IMR-90 (cell line): Measurements from ENCODE around the gene ATL2. TPM values are rescaled to one million over a fixed set of nuclear protein-coding genes. Genes with fewer than 3 reads are reported as not detected.

ENCODE experiments used
- ATAC-seq: fragments of 200-7000 bp; cut with Tn5 transposase; 2 replicates; pipeline ENCODE4 v1.9.1; 2020; ENCODE audit warnings: low read depth, mild to moderate bottlenecking, moderate library complexity
- BruUV-seq: library from RNA; stranded (reverse); fragments of 400-500 nt; replicated peaks from 2 replicates; lab custom pipeline; 2021; lab: Mats Ljungman, UMichigan
- CTCF ChIA-PET: fragments of 300-600 bp; formaldehyde crosslinking; extraction: SDS; loops from one replicate; lab custom pipeline; 2021; ENCODE audit warnings: antibody characterized with exemption; lab: Yijun Ruan, JAX
- POLR2A ChIA-PET: fragments of 300-600 bp; sonication (Branson Sonifier 250); formaldehyde crosslinking; loops from one replicate; lab custom pipeline; 2022; ENCODE audit warnings: antibody characterized with exemption; ENCODE audit not compliant: unreplicated experiment; lab: Charles Lee
- DNase-seq: peaks from one replicate; pipeline ENCODE4 v3.0.0; 2013
- H2AFZ ChIP-seq: replicated peaks from 2 replicates; pipeline ENCODE3; 2013; ENCODE audit warnings: low read length, mild to moderate bottlenecking; ENCODE audit not compliant: poor library complexity
- H2AK5ac ChIP-seq: 2 replicates; pipeline ENCODE4 v1.6.1; 2013; ENCODE audit warnings: low read depth, low read length, inconsistent platforms
- H2AK9ac ChIP-seq: replicated peaks from 2 replicates; pipeline ENCODE3; 2013; ENCODE audit warnings: mild to moderate bottlenecking, low read depth, low read length, moderate library complexity; ENCODE audit not compliant: poor library complexity
- H2BK120ac ChIP-seq: 2 replicates; pipeline ENCODE4 v1.6.1; 2013; ENCODE audit warnings: low read depth, low read length, inconsistent platforms
- H2BK15ac ChIP-seq: 3 replicates; pipeline ENCODE4 v1.6.1; 2013; ENCODE audit warnings: low read depth, low read length, inconsistent platforms
- H2BK20ac ChIP-seq: 2 replicates; pipeline ENCODE4 v1.6.1; 2013; ENCODE audit warnings: low read depth, mild to moderate bottlenecking, inconsistent platforms, low read length, moderate library complexity
- H2BK5ac ChIP-seq: 2 replicates; pipeline ENCODE4 v1.6.1; 2013; ENCODE audit warnings: mild to moderate bottlenecking, low read depth, low read length, inconsistent platforms; ENCODE audit not compliant: poor library complexity, severe bottlenecking
- H3K14ac ChIP-seq: replicated peaks from 2 replicates; pipeline ENCODE4 v1.6.1; 2013; ENCODE audit warnings: low read depth, low read length, inconsistent platforms
- H3K18ac ChIP-seq: 2 replicates; pipeline ENCODE4 v1.6.1; 2013; ENCODE audit warnings: low read depth, low read length, control low read depth
- H3K23ac ChIP-seq: 2 replicates; pipeline ENCODE4 v1.6.1; 2013; ENCODE audit warnings: low read depth, low read length, inconsistent platforms
- H3K27ac ChIP-seq: 2 replicates; pipeline ENCODE4 v1.5.1; 2013; ENCODE audit warnings: mild to moderate bottlenecking, control low read depth, low read length; ENCODE audit not compliant: insufficient read depth
- H3K27me3 ChIP-seq: 2 replicates; pipeline ENCODE4 v1.6.1; 2013; ENCODE audit warnings: low read length; ENCODE audit not compliant: control insufficient read depth, insufficient read depth
- H3K36me3 ChIP-seq: 2 replicates; pipeline ENCODE4 v1.6.1; 2013; ENCODE audit warnings: low read length, mixed read lengths; ENCODE audit not compliant: control insufficient read depth, insufficient read depth
- H3K4ac ChIP-seq: 2 replicates; pipeline ENCODE4 v1.6.1; 2013; ENCODE audit warnings: low read depth, low read length, inconsistent platforms
- H3K4me1 ChIP-seq: 2 replicates; pipeline ENCODE4 v1.6.1; 2013; ENCODE audit warnings: low read length, mixed read lengths; ENCODE audit not compliant: control insufficient read depth, insufficient read depth
- H3K4me2 ChIP-seq: 2 replicates; pipeline ENCODE4 v1.6.1; 2013; ENCODE audit warnings: low read depth, mild to moderate bottlenecking, control low read depth, low read length, moderate library complexity
- H3K4me3 ChIP-seq: 2 replicates; pipeline ENCODE4 v1.5.1; 2013; ENCODE audit warnings: low read depth, mild to moderate bottlenecking, control low read depth, low read length, moderate library complexity; ENCODE audit not compliant: insufficient read depth
- H3K56ac ChIP-seq: 2 replicates; pipeline ENCODE4 v1.6.1; 2013; ENCODE audit warnings: low read length, inconsistent platforms; ENCODE audit not compliant: insufficient read depth; ENCODE audit errors: extremely low read depth
- H3K79me1 ChIP-seq, 2 experiments: 2 replicates each; pipeline ENCODE4 v1.6.1; 2013; ENCODE audit warnings: low read length in 2 of 2, inconsistent platforms in 1 of 2, low read depth in 1 of 2
- H3K9ac ChIP-seq: 2 replicates; pipeline ENCODE4 v1.6.1; 2013; ENCODE audit warnings: low read depth, low read length, control low read depth
- H3K9me1 ChIP-seq: 2 replicates; pipeline ENCODE4 v1.6.1; 2013; ENCODE audit warnings: low read length, inconsistent platforms; ENCODE audit not compliant: insufficient read depth
- H3K9me3 ChIP-seq: 2 replicates; pipeline ENCODE4 v1.6.1; 2013; ENCODE audit warnings: low read length; ENCODE audit not compliant: control insufficient read depth, insufficient read depth
- H4K20me1 ChIP-seq: 2 replicates; pipeline ENCODE4 v1.6.1; 2013; ENCODE audit warnings: low read length, inconsistent platforms; ENCODE audit not compliant: insufficient read depth
- H4K5ac ChIP-seq: 2 replicates; pipeline ENCODE4 v1.6.1; 2013; ENCODE audit warnings: mild to moderate bottlenecking, low read depth, low read length, control low read depth
- H4K8ac ChIP-seq, 2 experiments: 2 replicates each; pipeline ENCODE4 v1.6.1; 2013; ENCODE audit warnings: low read depth in 2 of 2, low read length in 2 of 2, control low read depth in 1 of 2, inconsistent platforms in 1 of 2
- H4K91ac ChIP-seq: 2 replicates; pipeline ENCODE4 v1.6.1; 2013; ENCODE audit warnings: low read depth, low read length, inconsistent platforms; ENCODE audit not compliant: insufficient read depth
- BHLHE40 ChIP-seq: fragments of 150-350 bp; IDR thresholded peaks from 2 replicates; pipeline ENCODE4 v1.6.1; 2016; ENCODE audit warnings: mild to moderate bottlenecking, low read depth, low read length
- CEBPB ChIP-seq: IDR thresholded peaks from 2 replicates; pipeline ENCODE4 v1.6.1; 2012; ENCODE audit warnings: low read depth, low read length, improper control_type of control experiment
- CHD1 ChIP-seq: IDR thresholded peaks from 2 replicates; pipeline ENCODE4 v1.6.1; 2012; ENCODE audit warnings: low read depth, low read length, improper control_type of control experiment
- FOS ChIP-seq: fragments of 150-350 bp; IDR thresholded peaks from 2 replicates; pipeline ENCODE4 v1.6.1; 2016; ENCODE audit warnings: low read depth, low read length
- MAFK ChIP-seq: IDR thresholded peaks from 2 replicates; pipeline ENCODE4 v1.6.1; 2012; ENCODE audit warnings: low read depth, low read length, improper control_type of control experiment
- MAZ ChIP-seq: IDR thresholded peaks from 2 replicates; pipeline ENCODE4 v1.6.1; 2012; ENCODE audit warnings: low read depth, mild to moderate bottlenecking, low read length, improper control_type of control experiment, moderate library complexity, borderline replicate concordance
- MXI1 ChIP-seq: IDR thresholded peaks from 2 replicates; pipeline ENCODE4 v1.6.1; 2012; ENCODE audit warnings: low read depth, mild to moderate bottlenecking, low read length, moderate library complexity, borderline replicate concordance
- NFE2L2 ChIP-seq: fragments of 150-350 bp; IDR thresholded peaks from 2 replicates; pipeline ENCODE4 v1.6.1; 2016; ENCODE audit warnings: low read depth, mild to moderate bottlenecking, low read length
- POLR2A ChIP-seq: IDR thresholded peaks from 2 replicates; pipeline ENCODE4 v1.6.1; 2012; ENCODE audit warnings: mild to moderate bottlenecking, low read depth, low read length
- RAD21 ChIP-seq: IDR thresholded peaks from 2 replicates; pipeline ENCODE4 v1.6.1; 2012; ENCODE audit warnings: low read length, improper control_type of control experiment
- RCOR1 ChIP-seq: IDR thresholded peaks from 2 replicates; pipeline ENCODE4 v1.6.1; 2012; ENCODE audit warnings: mild to moderate bottlenecking, low read length, improper control_type of control experiment; ENCODE audit not compliant: insufficient replicate concordance
- RFX5 ChIP-seq: IDR thresholded peaks from 2 replicates; pipeline ENCODE4 v1.8.0; 2012; ENCODE audit warnings: low read depth, mild to moderate bottlenecking, low read length, moderate library complexity
- SMC3 ChIP-seq: fragments of 150-350 bp; IDR thresholded peaks from 2 replicates; pipeline ENCODE4 v1.6.1; 2016; ENCODE audit warnings: low read depth, mild to moderate bottlenecking, antibody characterized with exemption, low read length, moderate library complexity
- WGBS, 2 experiments: methylation state at CpG; one replicate each; pipeline versions ENCODE4 v1.1.5 to v1.1.7; 2013; ENCODE audit warnings: missing lambda C conversion rate in 2 of 2; ENCODE audit not compliant: insufficient read length in 1 of 2; ENCODE audit errors: extremely low coverage in 2 of 2; 5-methylcytosine and 5-hydroxymethylcytosine counted together
- dilution Hi-C: fragments of 300-500 bp; cut with HindIII; formaldehyde crosslinking; loops from one replicate; pipeline ENCODE4 v1.14.3; 2018; ENCODE audit warnings: low sequenced_read_pairs; ENCODE audit not compliant: unreplicated experiment
- in situ Hi-C: fragments of 300-500 bp; cut with MboI; formaldehyde crosslinking; loops from 3 replicates; pipeline ENCODE4 v1.14.3; 2019; ENCODE audit warnings: low sequenced_read_pairs, inconsistent platforms, mixed read lengths
- intact Hi-C: fragments of 100-400 bp; cut with micrococcal nuclease; formaldehyde crosslinking; loops from 2 replicates; pipeline ENCODE4 v1.10.0; 2022
- polyA plus RNA-seq, 3 experiments: library from polyadenylated mRNA; depleted of rRNA; stranded (reverse); fragments of >200 nt; gene quantifications; 2 replicates each; pipeline ENCODE4 v1.2.3, GENCODE V29; 2012; ENCODE audit warnings: low replicate concordance in 1 of 3
- total RNA-seq: library from RNA; depleted of rRNA; stranded (reverse); fragments of >200 nt; gene quantifications from 2 replicates; pipeline ENCODE4 v1.2.3, GENCODE V29; 2012
- TF ChIP-seq, protein P1 (sequence below): conservative IDR thresholded peaks from 2 replicates; pipeline ENCODE4 v1.5.1; 2012; ENCODE audit warnings: mild to moderate bottlenecking, low read depth, low read length, improper control_type of control experiment
- TF ChIP-seq, protein P2 (sequence below): fragments of 150-350 bp; IDR thresholded peaks from 2 replicates; pipeline ENCODE4 v1.6.1; 2017; ENCODE audit warnings: mild to moderate bottlenecking, antibody characterized with exemption, low read length, low read depth
- TF ChIP-seq, protein P3 (sequence below): fragments of 150-350 bp; IDR thresholded peaks from 2 replicates; pipeline ENCODE4 v1.6.1; 2016; ENCODE audit warnings: low read depth, mild to moderate bottlenecking, low read length, moderate library complexity, borderline replicate concordance

Gene ATL2
- total and polyA plus RNA-seq, 2 of the 4 experiments (the other 2 are of a cell fraction): 16.0 to 62.6 TPM

DNA sequence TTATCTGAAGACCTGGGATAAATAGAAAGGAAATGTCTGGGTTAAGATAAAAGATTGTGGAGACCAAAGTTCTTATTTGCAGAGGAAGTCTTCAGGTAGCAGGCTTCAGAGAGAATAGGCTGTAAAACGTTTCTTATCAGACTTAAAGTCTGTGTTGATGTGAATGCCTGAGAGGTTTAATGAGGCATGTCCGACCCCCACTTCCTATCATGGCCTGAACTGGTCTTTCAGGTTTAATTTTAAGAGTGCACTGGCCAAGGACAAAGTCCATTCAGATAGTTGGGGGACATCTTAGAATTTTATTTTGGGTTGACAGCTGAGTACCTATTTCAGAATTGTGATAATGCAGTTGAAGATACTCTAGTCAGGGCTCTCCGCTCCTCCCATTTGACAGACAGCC, 92.1 kb downstream of the ATL2 start:
- Histone ChIP-seq H2BK120ac (no peak overlapping the region), H2AFZ (no peak overlapping the region), H4K8ac (no peak overlapping the region), H2AK9ac (no peak overlapping the region), H2BK15ac (no peak overlapping the region), H3K36me3 (no peaks in the 10 kb centered on the region), H3K27me3 (peaks cover 24% of the 10 kb centered on the region), H3K14ac (no peak overlapping the region), H2BK20ac (no peak overlapping the region), H3K23ac (no peak overlapping the region), H4K5ac (no peak overlapping the region), H3K9me1 (no peaks in the 10 kb centered on the region), H3K27ac (no peak overlapping the region), H3K79me1 (no peaks in the 10 kb centered on the region), H3K9ac (no peak overlapping the region), H2AK5ac (no peak overlapping the region), H3K4me1 (no peaks in the 10 kb centered on the region), H3K56ac (no peak overlapping the region), H3K18ac (no peak overlapping the region), H4K91ac (no peak overlapping the region), H3K4me3 (no peak overlapping the region), H3K9me3 (no peaks in the 10 kb centered on the region), H3K4me2 (no peak overlapping the region), H4K20me1 (no peaks in the 10 kb centered on the region), H3K4ac (no peak overlapping the region), H2BK5ac (no peak overlapping the region)
- DNase-seq: no peak
- BruUV-seq: no TSS peak
- intact Hi-C loops: no loop called here
- WGBS, 2 experiments: no CpG with 5 or more reads among the region's 3 CpGs
- TF ChIP-seq CEBPB (no peak), RFX5 (no peak), CHD1 (no peak), NFE2L2 (no peak), RAD21 (no peak), MXI1 (no peak), MAFK (no peak), BHLHE40 (no peak), POLR2A (no peak), RCOR1 (no peak), SMC3 (no peak), FOS (no peak), MAZ (no peak)
- TF ChIP-seq, protein P1, sequence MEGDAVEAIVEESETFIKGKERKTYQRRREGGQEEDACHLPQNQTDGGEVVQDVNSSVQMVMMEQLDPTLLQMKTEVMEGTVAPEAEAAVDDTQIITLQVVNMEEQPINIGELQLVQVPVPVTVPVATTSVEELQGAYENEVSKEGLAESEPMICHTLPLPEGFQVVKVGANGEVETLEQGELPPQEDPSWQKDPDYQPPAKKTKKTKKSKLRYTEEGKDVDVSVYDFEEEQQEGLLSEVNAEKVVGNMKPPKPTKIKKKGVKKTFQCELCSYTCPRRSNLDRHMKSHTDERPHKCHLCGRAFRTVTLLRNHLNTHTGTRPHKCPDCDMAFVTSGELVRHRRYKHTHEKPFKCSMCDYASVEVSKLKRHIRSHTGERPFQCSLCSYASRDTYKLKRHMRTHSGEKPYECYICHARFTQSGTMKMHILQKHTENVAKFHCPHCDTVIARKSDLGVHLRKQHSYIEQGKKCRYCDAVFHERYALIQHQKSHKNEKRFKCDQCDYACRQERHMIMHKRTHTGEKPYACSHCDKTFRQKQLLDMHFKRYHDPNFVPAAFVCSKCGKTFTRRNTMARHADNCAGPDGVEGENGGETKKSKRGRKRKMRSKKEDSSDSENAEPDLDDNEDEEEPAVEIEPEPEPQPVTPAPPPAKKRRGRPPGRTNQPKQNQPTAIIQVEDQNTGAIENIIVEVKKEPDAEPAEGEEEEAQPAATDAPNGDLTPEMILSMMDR: no peak
- TF ChIP-seq, protein P2, sequence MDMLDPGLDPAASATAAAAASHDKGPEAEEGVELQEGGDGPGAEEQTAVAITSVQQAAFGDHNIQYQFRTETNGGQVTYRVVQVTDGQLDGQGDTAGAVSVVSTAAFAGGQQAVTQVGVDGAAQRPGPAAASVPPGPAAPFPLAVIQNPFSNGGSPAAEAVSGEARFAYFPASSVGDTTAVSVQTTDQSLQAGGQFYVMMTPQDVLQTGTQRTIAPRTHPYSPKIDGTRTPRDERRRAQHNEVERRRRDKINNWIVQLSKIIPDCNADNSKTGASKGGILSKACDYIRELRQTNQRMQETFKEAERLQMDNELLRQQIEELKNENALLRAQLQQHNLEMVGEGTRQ: no peak
- TF ChIP-seq, protein P3, sequence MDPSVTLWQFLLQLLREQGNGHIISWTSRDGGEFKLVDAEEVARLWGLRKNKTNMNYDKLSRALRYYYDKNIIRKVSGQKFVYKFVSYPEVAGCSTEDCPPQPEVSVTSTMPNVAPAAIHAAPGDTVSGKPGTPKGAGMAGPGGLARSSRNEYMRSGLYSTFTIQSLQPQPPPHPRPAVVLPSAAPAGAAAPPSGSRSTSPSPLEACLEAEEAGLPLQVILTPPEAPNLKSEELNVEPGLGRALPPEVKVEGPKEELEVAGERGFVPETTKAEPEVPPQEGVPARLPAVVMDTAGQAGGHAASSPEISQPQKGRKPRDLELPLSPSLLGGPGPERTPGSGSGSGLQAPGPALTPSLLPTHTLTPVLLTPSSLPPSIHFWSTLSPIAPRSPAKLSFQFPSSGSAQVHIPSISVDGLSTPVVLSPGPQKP: no peak
- in situ Hi-C loops: no loop called here
- dilution Hi-C loops: no loop called here
- ChIA-PET POLR2A (no interaction called here), CTCF (no interaction called here)
- no peak for ATAC-seq
